Cortex of kidney (tissue), 1 donor: Measurements from ENCODE around the gene SLC25A53.

Experiments used
- DNase-seq: peaks from one replicate; lab custom pipeline; 2025; lab: John Stamatoyannopoulos, UW

SLC25A53 gene

GRCh38 chrX:104156630-104157529, at the start of gene SLC25A53:
TSS of gene SLC25A53 (minus strand) at chrX:104157009. CDS start at chrX:104105257, 51,752 bp downstream.
- DNase-seq, result no peak

GRCh38 chrX:104205548-104205947, 48.7 kb upstream of the SLC25A53 start:
- no peak for DNase-seq

GRCh38 chrX:104195489-104196084, 38.8 kb upstream of the SLC25A53 start:
- DNase-seq, result no peak

GRCh38 chrX:104195013-104195412, 38.2 kb upstream of the SLC25A53 start:
- DNase-seq, result no peak

GRCh38 chrX:104193485-104193884, 36.7 kb upstream of the SLC25A53 start:
- DNase-seq, result no peak

GRCh38 chrX:104189837-104190236, 33.0 kb upstream of the SLC25A53 start:
- DNase-seq, result no peak

GRCh38 chrX:104187931-104188330, 31.1 kb upstream of the SLC25A53 start:
- no peak for DNase-seq

- no peak for DNase-seq
Measured at GRCh38 chrX:104183685-104184084, 26.9 kb upstream of the SLC25A53 start.

GRCh38 chrX:104173841-104174240, 17.0 kb upstream of the SLC25A53 start:
- DNase-seq, result no peak

- no peak for DNase-seq
Measured at GRCh38 chrX:104172788-104173187, 16.0 kb upstream of the SLC25A53 start.

- no peak for DNase-seq
Measured at GRCh38 chrX:104172121-104172520, 15.3 kb upstream of the SLC25A53 start.

- DNase-seq, result no peak
Measured at GRCh38 chrX:104168127-104168526, 11.3 kb upstream of the SLC25A53 start.

- no peak for DNase-seq
Measured at GRCh38 chrX:104166735-104167436, 10.1 kb upstream of the SLC25A53 start.

GRCh38 chrX:104165894-104166734, 9.3 kb upstream of the SLC25A53 start, which contains the start of gene FAM199X:
TSS of gene FAM199X (plus strand) at chrX:104166453. CDS start at chrX:104166786, 333 bp downstream.
- peak; percentile 5 for DNase-seq

GRCh38 chrX:104151037-104151436, 5.8 kb downstream of the SLC25A53 start:
- no peak for DNase-seq

GRCh38 chrX:104141087-104141760, 15.6 kb downstream of the SLC25A53 start:
- DNase-seq, result no peak

GRCh38 chrX:104137496-104137895, 19.3 kb downstream of the SLC25A53 start:
- no peak for DNase-seq

GRCh38 chrX:104136241-104137019, 20.4 kb downstream of the SLC25A53 start:
- no peak for DNase-seq

GRCh38 chrX:104135677-104136076, 21.1 kb downstream of the SLC25A53 start:
- DNase-seq, result no peak

GRCh38 chrX:104134583-104135261, 22.1 kb downstream of the SLC25A53 start:
- no peak for DNase-seq
